IPS DF 6.9 (cell line): Measurements from ENCODE around the gene PBX3.

ENCODE experiments used
- DNase-seq: peaks from one replicate; pipeline ENCODE4 v3.0.0-alpha.2; 2013; ENCODE audit warnings: low read depth, low spot score
- H3K27ac ChIP-seq: one replicate; pipeline ENCODE4 v1.5.1; 2013; ENCODE audit warnings: low read length, control low read depth
- H3K27me3 ChIP-seq: 2 replicates; pipeline ENCODE4 v1.6.1; 2013; ENCODE audit warnings: mild to moderate bottlenecking, low read length; ENCODE audit not compliant: control insufficient read depth, insufficient read depth
- H3K36me3 ChIP-seq: 2 replicates; pipeline ENCODE4 v1.6.1; 2013; ENCODE audit warnings: low read length; ENCODE audit not compliant: control insufficient read depth, insufficient read depth
- H3K4me1 ChIP-seq: 2 replicates; pipeline ENCODE4 v1.6.1; 2013; ENCODE audit warnings: low read length; ENCODE audit not compliant: control insufficient read depth, insufficient read depth
- H3K4me3 ChIP-seq: 2 replicates; pipeline ENCODE4 v1.5.1; 2013; ENCODE audit warnings: mild to moderate bottlenecking, low read length
- H3K9me3 ChIP-seq: 2 replicates; pipeline ENCODE4 v1.6.1; 2013; ENCODE audit warnings: low read length, inconsistent platforms; ENCODE audit not compliant: control insufficient read depth, insufficient read depth
- WGBS: extraction: QIAGEN DNeasy Blood & Tissue Kit; methylation state at CpG from one replicate; pipeline ENCODE4 v1.1.7; 2013; ENCODE audit warnings: mixed read lengths, missing lambda C conversion rate; ENCODE audit not compliant: insufficient read length, insufficient coverage; 5-methylcytosine and 5-hydroxymethylcytosine counted together

PBX3 gene

DNA sequence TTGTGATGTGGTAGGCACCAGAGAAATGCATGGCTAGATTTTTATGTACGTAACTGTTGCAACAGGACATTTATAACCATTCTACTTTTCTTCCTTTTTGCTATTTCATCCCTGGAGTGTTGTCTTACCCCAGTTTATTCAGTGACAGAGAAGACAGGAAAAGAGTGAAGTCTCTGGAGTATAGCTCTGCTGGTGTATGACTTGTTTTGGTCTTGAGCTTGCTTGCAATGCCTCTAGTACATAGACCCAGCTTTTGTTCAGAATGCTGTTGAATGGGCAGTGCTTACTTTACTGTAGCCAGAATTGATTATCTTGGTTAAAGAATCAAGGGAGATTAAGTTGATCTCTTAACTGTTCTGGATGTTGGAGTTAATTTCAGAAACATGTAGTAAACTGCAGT, 94.3 kb downstream of the PBX3 start:
- Histone ChIP-seq H3K4me1 (peaks cover 5% of the 10 kb centered on the region; the same call in 1 of the 2 replicates), H3K4me3 (no peak overlapping the region), H3K9me3 (no peaks in the 10 kb centered on the region), H3K27ac (no peak overlapping the region), H3K36me3 (no peaks in the 10 kb centered on the region), H3K27me3 (no peaks in the 10 kb centered on the region)
- WGBS: no CpG with 5 or more reads among the region's 1 CpG
- no peak for DNase-seq

DNA sequence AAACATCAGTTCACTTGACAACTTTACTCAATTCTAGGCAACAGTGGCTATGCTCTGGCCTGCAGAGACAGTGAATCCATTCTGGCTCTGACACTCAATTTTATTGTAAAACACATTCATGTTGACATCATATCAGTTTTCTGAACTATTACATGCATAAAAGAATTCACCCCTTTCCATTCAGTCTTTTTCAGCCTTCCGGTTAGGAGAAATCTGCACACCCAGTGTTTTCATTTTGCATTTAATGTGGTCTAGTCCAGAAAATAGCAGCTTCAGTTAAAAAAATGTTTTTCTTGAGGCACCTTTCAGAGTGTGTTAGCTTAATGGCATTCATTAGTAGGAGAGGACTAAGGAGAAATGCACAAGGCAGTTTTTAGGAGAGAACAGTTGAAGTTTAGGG, 95.1 kb downstream of the PBX3 start:
- H3K27ac ChIP-seq: no peak overlapping the region
- WGBS: no CpG with 5 or more reads among the region's 1 CpG
- no peak overlapping the region for H3K4me3 ChIP-seq
- H3K27me3 ChIP-seq: no peaks in the 10 kb centered on the region
- H3K4me1 ChIP-seq: peaks cover 5% of the 10 kb centered on the region; the same call in 1 of the 2 replicates
- DNase-seq: no peak
- H3K36me3 ChIP-seq: no peaks in the 10 kb centered on the region
- no peaks in the 10 kb centered on the region for H3K9me3 ChIP-seq

DNA sequence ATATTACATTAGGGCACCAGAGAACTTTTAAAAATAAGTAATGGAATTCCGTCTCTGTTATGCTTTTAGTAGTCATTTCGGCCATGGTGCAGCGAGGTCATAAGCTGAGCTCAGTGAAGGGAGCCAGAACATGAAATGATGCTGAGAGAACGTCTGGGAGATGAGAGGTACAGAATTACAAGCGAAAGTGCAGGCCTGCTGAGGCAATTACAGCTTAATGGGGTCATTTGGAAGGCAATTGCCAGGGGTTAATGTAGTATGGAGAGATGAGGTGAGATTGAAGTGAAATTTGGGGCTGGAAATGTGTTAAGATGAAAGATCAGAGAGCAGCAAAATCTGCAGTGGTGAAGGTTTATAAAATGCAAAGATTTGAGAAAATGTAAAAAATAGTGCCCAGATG, 96.5 kb downstream of the PBX3 start:
- Histone ChIP-seq H3K36me3 (no peaks in the 10 kb centered on the region), H3K4me1 (peaks cover 5% of the 10 kb centered on the region; the same call in 1 of the 2 replicates), H3K9me3 (no peaks in the 10 kb centered on the region), H3K4me3 (no peak overlapping the region), H3K27ac (no peak overlapping the region), H3K27me3 (no peaks in the 10 kb centered on the region)
- WGBS: no CpG with 5 or more reads among the region's 5 CpGs
- peak; percentile 7 for DNase-seq

DNA sequence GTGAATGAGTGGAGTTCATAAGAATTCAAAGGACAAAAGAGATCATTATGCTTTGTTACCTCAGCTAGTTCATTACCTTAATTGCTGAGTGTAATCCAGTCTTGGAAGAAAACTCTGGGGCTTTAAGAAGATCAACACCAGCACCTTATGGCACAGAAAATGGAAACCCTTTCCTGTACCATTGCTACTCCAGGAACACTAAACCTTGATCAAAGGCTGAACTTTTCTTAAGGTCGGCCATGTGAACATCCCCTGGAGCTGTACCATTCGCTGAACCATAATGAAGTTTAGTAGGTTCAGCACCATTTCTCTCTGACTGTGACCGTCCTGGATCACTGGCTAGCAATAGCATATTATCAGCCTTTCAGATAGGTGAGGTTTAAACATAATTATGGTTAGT, 97.4 kb downstream of the PBX3 start:
- Histone ChIP-seq H3K27ac (no peak overlapping the region), H3K27me3 (no peaks in the 10 kb centered on the region), H3K4me1 (peaks cover 5% of the 10 kb centered on the region; the same call in 1 of the 2 replicates), H3K36me3 (no peaks in the 10 kb centered on the region), H3K4me3 (no peak overlapping the region), H3K9me3 (no peaks in the 10 kb centered on the region)
- WGBS: no CpG with 5 or more reads among the region's 3 CpGs
- DNase-seq: no peak

DNA sequence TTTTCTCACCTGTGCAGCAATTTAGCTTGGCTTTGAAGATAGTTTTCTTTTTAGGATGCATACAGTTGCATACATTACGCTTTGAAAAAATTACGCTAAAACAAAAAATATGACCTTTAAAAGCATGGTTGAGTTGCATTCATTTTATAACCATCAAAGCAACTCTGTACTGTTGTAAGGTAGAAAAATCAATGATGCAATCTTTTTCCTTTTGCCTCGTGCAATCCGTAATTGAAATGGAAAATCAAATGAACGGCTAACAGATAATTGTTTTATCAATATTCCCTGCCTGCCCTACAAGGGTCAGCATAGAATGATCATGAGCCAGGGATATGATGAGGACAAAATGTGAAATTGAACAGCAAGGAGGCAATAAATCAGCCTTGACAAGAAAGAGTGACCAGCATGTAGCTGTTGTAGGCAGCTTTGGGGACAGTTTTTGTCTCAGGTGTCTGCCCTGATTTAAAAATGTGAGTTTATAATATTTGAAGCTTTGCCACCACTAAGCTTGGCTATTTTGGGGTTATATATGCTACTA, 98.2 kb downstream of the PBX3 start:
- no peaks in the 10 kb centered on the region for H3K27me3 ChIP-seq
- no peaks in the 10 kb centered on the region for H3K9me3 ChIP-seq
- H3K4me1 ChIP-seq: peaks cover 5% of the 10 kb centered on the region; the same call in 1 of the 2 replicates
- DNase-seq: no peak
- no peak overlapping the region for H3K4me3 ChIP-seq
- H3K36me3 ChIP-seq: no peaks in the 10 kb centered on the region
- no peak overlapping the region for H3K27ac ChIP-seq
- WGBS: no CpG with 5 or more reads among the region's 5 CpGs

DNA sequence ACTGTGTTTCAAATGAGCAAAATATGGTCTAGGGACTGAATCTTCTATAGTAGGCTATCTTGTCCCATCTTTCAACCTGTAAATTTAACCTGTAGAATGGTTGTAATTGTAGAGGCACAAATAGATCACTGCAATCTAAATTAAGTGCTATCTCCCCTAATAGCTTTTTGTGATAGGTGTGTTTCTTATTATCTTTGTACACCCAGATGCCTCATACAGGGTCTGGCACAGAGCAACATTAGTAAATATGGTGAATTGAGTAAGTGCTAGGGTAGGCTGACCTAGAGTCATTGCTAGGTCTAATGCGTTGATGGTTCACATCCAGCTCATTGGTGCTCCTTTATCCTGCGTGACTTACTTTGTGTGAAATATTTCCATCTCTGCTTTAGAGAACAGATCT, 100.6 kb downstream of the PBX3 start:
- H3K4me1 ChIP-seq: peaks cover 5% of the 10 kb centered on the region; the same call in 1 of the 2 replicates
- DNase-seq: no peak

DNA sequence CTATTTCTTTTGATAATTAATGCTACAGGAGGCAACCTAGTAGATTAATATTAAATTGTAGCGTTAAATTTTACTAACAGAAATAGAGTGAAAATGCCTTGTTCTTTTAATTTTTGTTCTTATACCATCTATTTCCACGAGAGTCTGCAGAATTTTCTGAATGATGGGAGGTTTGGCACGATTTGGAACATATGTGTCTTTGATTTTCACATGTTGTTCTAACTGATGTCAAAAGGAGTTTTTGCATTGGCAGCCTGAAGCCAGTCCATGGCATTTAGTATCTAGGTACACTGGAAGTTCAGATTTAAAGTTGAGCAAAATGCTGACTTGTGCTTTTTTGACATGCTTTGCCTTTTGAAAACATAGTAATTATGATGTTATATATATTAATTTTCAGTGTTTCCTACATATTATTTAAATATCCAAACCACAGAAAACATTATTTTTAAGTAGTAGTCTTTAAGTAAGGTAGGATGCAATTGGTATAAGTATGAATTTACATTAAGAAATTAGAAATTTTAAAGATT, 103.0 kb downstream of the PBX3 start:
- Histone ChIP-seq H3K27me3 (no peaks in the 10 kb centered on the region), H3K4me3 (no peak overlapping the region), H3K27ac (no peak overlapping the region), H3K9me3 (no peaks in the 10 kb centered on the region), H3K36me3 (no peaks in the 10 kb centered on the region), H3K4me1 (no peaks in the 10 kb centered on the region)
- no peak for DNase-seq
- no CpG with 5 or more reads among the region's 3 CpGs for WGBS

More for the DNA sequence above, 100.6 kb downstream of the PBX3 start:
- H3K36me3 ChIP-seq: no peaks in the 10 kb centered on the region
- no peak overlapping the region for H3K27ac ChIP-seq
- H3K4me3 ChIP-seq: no peak overlapping the region
- no CpG with 5 or more reads among the region's 2 CpGs for WGBS
- no peaks in the 10 kb centered on the region for H3K27me3 ChIP-seq
- no peaks in the 10 kb centered on the region for H3K9me3 ChIP-seq

DNA sequence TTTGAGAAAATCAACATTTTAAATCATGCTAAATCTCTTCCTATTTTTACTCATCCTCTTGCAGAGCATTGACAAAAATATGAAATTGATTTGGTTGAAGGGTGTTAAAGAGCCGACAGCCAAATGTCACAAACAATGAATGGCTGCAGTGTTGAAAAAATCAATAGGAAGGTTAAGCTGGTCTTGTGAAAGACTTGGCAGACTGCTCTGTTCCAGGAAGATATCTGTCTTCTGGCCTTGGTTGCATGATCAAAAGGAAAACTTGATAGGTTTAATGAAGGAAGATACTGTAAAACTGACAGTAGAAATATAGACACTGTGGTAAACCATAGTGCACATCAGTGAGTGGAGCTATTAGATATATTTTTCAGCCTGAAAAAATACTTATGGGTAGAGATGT, 103.6 kb downstream of the PBX3 start:
- DNase-seq: no peak
- WGBS: no CpG with 5 or more reads among the region's 1 CpG

DNA sequence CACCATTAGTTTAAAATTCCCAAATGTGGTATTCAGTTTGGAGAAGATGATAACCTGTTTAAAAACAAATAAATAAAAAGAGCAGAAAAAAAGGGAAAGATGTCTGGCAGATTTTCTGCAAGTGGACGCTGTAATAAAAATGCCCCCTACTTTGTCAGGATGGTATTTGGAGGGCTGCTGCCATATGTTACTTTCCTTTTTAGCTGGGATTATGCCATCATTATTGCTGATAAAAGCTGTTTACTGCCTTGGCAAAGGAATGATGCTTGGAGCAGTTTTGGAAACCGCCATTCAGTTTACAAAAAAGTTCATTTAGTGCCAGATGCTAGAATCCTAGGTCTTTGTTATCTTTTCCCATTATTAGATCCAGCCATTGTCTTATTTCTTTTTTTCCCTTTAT, 104.8 kb downstream of the PBX3 start:
- Histone ChIP-seq H3K4me3 (no peak overlapping the region), H3K4me1 (no peaks in the 10 kb centered on the region), H3K36me3 (no peaks in the 10 kb centered on the region), H3K27ac (no peak overlapping the region), H3K27me3 (no peaks in the 10 kb centered on the region), H3K9me3 (no peaks in the 10 kb centered on the region)
- WGBS: no CpG with 5 or more reads among the region's 2 CpGs
- no peak for DNase-seq

More for the DNA sequence above, 103.6 kb downstream of the PBX3 start:
- H3K4me1 ChIP-seq: no peaks in the 10 kb centered on the region
- no peaks in the 10 kb centered on the region for H3K9me3 ChIP-seq
- no peaks in the 10 kb centered on the region for H3K27me3 ChIP-seq
- H3K4me3 ChIP-seq: no peak overlapping the region
- H3K27ac ChIP-seq: no peak overlapping the region
- H3K36me3 ChIP-seq: no peaks in the 10 kb centered on the region

DNA sequence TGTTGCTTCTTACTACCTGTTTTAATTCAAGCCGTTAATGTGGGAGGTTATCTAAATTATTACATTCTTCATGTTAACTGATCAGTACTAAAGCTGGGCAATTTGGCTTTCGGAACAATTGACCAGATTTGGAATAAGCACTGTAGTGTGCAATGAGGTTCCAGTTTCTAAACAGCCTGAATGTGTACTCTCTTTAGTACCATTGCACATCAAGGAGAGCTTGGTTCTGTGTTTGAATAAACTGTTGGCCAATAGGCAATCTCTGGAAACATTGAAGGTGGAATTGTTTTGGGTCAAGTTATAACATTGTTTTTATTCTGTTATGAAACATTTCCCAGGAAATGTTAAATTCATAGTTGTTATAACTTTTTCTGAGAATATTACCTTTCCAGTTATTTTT, 105.2 kb downstream of the PBX3 start:
- H3K4me1 ChIP-seq: no peaks in the 10 kb centered on the region
- WGBS: no CpG with 5 or more reads among the region's 2 CpGs
- H3K27ac ChIP-seq: no peak overlapping the region
- no peak overlapping the region for H3K4me3 ChIP-seq
- H3K36me3 ChIP-seq: no peaks in the 10 kb centered on the region
- H3K27me3 ChIP-seq: no peaks in the 10 kb centered on the region
- H3K9me3 ChIP-seq: no peaks in the 10 kb centered on the region
- no peak for DNase-seq

DNA sequence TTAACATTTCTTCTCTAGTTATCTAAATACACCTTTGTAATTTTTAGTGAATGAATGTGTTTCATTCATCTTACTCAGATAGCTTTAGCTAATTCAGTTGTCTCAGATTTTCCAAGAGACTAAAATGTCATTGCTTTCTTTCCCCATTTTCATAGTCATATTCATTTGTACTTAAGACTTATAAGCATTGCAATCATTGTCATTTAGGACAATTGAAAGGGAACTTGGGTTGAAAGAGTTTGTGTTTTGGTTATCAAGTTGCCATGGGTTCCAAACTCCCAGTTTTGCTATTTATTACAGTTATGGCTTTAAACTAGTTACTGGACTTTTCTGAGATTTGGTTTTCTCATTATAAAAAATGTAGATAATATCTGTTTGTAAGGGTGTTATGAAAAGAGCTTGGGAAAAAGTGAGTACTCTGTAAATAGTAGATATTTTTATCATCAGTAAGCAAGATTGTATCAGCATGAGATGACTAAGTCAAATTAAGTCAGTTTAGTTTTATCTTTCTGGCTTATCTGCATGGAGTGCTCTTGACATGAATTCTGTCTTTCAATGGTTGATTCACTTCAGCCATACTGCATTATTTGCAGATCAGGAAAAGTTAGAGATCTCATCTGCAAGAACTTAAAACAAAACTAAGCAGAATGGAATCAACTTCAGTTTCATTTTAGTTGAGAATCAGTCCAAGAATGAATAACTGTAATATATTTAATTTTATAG, 107.5 kb downstream of the PBX3 start:
- H3K4me3 ChIP-seq: no peak overlapping the region
- no peaks in the 10 kb centered on the region for H3K4me1 ChIP-seq
- no peaks in the 10 kb centered on the region for H3K9me3 ChIP-seq
- no peak for DNase-seq
- H3K27ac ChIP-seq: no peak overlapping the region
- no peaks in the 10 kb centered on the region for H3K36me3 ChIP-seq
- no peaks in the 10 kb centered on the region for H3K27me3 ChIP-seq
